Upper lobe of left lung (tissue), 4 donors: ENCODE measurements around the gene FMO3.

ENCODE experiments used
- CTCF ChIP-seq, 6 experiments: fragments of 450-650 bp in 4 of 6; fragments of 200-600 bp in 2 of 6; sonication (generic) in 2 of 6; IDR thresholded peaks; one replicate each; pipeline ENCODE4 v1.5.1; 2016 to 2019; ENCODE audit warnings: antibody characterized with exemption in 6 of 6
- EP300 ChIP-seq, 4 donors: sonication (generic); formaldehyde crosslinking; IDR thresholded peaks; one replicate each; pipeline ENCODE4 v1.5.1; 2017; ENCODE audit warnings: antibody characterized with exemption in 4 of 4, control low read depth in 2 of 4
- POLR2A ChIP-seq, 4 donors: fragments of 450-650 bp; IDR thresholded peaks; one replicate each; pipeline ENCODE4 v1.5.1; 2016 to 2017; ENCODE audit warnings: antibody characterized with exemption in 4 of 4, mild to moderate bottlenecking in 2 of 4

- TF ChIP-seq CTCF (IDR thresholded peaks at IDR 0.05) = no peak
- TF ChIP-seq POLR2A (IDR thresholded peaks at IDR 0.05) = no peak
- peak in 1 of 4 donors; percentile 39 for TF ChIP-seq EP300 (IDR thresholded peaks at IDR 0.05)
Observed at GRCh38 chr1:171127501-171127900, 36.8 kb downstream of the FMO3 start.
